HG03045 (cell line): ENCODE measurements around the gene EXOSC2.

Experiments
- ATAC-seq: cut with Tn5 transposase; IDR thresholded peaks from one replicate; pipeline ENCODE4 v1.9.1; 2021; ENCODE audit warnings: mild to moderate bottlenecking, moderate library complexity; ENCODE audit not compliant: unreplicated experiment

Gene EXOSC2, protein sequence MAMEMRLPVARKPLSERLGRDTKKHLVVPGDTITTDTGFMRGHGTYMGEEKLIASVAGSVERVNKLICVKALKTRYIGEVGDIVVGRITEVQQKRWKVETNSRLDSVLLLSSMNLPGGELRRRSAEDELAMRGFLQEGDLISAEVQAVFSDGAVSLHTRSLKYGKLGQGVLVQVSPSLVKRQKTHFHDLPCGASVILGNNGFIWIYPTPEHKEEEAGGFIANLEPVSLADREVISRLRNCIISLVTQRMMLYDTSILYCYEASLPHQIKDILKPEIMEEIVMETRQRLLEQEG

DNA sequence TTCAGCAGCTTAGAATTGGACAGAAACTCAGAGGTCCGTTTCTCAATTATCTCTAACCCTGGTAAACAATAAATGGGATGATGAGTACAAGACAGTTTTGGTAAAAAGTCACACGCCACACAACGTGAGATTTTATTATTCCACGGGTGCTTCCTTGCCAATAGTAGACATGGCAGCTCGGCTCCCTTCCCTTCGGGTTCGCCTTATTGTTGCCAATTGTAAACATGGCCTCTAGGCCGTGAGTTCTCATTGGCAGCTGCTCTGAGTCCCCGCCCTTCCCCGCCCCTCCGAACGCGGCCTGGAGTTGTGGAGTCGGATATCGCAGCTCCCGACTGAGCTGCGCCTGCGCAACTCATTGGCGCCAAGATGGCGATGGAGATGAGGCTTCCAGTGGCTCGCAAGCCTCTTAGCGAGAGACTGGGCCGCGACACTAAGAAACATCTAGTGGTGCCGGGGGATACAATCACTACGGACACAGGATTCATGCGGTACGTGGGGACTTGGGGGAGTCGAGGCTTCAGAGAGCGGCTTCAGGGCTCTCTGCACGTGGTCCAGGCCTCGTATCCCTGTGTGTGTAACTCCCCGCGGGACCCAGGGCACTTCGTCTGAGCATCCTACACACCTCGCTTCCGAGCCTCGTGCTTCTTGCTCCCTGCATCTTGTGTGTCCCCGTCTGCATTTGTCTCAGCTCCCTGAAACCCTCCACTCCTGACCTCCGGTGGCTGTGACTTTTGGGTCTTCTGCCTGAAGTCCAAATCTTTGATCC lies at the start of gene EXOSC2:
Gene EXOSC2 (plus strand): TSS at position 355 of the 766 bp plus-strand sequence. CDS start 12 bp downstream, at position 367.
- peak; percentile 86 for ATAC-seq

- no peak for ATAC-seq
These were observed 42.4 kb upstream of the EXOSC2 start for GRCh38 chr9:130651221-130651620.

DNA sequence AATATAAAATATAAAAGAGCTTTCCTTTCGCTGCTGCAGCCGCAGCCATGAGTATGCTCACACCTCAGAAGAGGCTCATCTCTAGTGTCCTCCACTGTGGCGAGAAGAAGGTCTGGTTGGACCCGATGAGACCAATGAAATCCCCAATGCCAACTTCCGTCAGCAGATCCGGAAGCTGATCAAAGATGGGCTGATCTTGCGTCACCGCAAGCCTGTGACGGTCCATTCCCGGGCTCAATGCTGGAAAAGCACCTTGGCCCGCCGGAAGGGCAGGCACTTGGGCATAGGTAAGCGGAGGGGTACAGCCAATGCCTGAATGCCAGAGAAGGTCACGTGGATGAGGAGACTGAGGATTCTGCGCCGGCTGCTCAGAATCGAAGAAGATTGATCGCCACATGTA lies 41.8 kb upstream of the EXOSC2 start:
- no peak for ATAC-seq

DNA sequence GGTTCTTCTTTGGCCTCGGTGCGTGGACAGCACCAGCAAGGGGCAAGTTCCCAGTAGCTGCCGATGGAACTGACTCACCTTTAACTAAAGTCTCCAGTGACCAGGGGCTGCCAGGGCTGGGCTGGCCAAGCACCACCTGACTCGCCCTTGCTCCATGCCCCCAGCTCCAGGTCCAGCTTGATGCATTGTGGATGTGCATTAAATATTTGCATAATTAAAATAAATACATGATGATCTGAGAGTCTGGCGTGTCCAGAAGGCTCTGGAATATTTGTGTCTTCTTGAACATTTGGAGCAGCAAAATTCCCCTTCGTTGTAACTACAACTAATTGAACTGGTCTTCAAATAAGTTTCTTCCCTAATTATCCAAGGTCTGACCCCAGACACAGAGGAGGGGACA lies 38.7 kb upstream of the EXOSC2 start:
- ATAC-seq: no peak

DNA sequence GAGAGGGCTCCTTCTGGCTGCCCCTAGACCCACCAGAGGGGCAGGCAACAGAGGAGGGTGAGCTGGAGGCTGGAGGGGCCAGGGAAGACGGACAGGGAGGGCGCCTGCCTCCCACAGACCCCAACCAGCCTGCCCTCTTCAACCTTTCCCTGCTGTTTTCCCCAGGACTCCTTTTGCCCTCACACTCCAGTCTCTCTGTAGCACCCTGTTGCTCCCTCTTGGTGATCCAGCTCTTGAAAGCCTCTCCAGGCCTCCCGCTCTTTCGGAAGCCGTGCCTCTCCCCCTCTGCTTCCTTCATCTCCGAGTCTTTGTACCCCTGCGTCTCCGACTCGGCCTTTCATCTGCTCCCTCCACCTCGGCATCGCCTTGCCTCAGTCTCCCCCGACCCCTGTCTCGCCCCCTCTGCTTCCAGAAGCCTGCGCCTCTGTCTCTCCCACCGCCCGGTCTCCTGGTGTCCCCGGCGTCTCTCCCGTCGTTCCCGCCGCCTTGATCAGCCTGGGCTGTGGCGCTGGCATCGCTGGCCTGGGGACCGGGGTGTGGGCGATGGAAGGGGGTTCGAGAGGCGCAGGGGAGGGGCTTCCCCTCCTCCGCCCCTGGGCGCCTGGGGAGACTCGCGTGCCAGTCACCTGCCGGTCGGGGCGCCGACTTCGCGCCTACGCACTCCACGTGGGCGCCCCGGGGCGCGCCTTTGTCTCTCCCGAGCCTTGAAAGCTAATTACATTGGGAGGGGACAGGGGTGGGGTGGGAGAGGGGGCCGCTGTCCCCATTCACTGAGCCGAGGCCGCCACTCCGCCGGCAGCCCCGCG lies 34.5 kb upstream of the EXOSC2 start:
- ATAC-seq: no peak

DNA sequence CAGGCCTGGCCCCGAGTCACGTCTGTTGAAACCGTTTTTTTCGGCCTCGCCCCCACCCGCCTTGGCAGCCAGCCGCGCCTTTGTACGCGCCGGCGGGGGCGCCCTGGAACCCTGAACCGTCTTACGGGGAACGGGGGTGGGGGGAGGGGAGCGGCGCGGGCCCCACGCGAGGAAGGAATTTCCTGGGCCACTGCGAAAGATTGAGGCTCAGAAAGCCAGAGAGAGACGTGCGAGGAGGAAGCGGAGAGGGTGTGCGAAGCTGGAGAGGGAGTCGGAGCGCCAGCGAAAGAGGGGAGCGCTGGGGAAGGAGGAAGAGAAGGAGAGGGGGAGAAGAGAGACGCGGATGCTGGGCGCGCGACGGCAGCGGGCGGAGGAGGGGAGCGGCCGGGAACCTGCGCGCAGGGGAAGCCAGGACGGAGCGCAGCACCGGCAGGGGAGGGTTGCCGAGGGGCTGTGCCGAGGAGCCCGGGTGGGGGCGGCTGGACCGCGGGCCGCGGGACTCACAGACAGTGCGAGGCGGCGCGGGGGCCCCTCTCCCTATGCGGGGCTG lies 33.8 kb upstream of the EXOSC2 start:
- ATAC-seq: no peak

DNA sequence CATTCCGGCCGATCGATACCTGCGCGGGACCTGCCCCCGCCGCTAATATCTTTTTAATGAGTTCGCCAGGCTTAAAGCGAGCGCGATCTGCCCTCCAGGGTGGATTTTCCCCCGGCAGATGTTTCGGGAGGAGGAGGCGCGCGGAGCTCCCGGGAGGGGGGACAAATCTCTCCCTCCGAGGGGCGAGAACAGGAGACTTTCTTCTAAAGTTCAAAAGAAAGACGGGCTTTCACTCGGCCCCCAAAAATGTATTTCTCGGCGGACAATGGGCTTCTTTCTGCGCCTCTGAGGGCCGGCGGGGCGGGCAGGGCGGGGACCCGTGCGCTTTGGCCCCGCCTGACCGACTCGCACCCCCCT lies 33.3 kb upstream of the EXOSC2 start:
- ATAC-seq: no peak

DNA sequence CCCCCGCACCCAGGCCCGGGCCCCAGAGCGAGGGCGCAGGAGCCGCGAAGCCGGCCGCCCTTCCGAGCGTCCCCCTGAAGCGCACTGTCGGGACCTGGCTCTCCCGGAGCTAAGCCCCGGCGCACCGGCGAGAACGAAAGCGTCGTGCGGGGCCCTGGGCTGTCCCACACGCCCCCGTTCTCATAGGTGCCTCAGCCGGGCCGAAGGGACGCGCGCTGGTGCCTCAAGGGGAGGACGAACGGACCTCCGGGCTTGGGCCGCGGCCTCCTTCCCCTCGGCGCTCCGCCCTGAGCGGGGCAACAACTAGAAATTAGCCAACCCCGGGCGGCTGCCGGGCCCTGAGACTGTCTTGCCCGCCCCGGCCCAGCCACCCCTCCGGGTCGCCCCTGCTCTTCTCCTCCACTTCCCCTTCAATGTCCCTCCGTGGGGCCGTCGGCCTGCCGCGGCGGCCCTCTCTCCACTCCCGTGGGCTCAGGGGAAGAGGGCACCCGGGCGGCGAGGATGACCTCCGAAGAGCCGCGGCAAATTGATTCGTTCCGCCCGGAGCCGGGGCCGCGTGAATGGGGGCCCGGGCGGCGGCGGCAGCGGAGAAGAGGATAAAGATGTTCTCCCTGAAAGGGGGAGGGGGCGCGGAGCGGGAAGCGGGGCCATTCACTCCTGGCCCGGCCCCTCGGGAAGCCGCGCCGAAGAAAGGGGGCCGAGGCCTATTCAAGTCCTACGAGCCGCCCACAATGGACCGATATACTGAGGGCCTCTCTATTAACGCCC lies 32.7 kb upstream of the EXOSC2 start:
- ATAC-seq: no peak

- no peak for ATAC-seq
These were observed 32.0 kb upstream of the EXOSC2 start for GRCh38 chr9:130661451-130662098.

DNA sequence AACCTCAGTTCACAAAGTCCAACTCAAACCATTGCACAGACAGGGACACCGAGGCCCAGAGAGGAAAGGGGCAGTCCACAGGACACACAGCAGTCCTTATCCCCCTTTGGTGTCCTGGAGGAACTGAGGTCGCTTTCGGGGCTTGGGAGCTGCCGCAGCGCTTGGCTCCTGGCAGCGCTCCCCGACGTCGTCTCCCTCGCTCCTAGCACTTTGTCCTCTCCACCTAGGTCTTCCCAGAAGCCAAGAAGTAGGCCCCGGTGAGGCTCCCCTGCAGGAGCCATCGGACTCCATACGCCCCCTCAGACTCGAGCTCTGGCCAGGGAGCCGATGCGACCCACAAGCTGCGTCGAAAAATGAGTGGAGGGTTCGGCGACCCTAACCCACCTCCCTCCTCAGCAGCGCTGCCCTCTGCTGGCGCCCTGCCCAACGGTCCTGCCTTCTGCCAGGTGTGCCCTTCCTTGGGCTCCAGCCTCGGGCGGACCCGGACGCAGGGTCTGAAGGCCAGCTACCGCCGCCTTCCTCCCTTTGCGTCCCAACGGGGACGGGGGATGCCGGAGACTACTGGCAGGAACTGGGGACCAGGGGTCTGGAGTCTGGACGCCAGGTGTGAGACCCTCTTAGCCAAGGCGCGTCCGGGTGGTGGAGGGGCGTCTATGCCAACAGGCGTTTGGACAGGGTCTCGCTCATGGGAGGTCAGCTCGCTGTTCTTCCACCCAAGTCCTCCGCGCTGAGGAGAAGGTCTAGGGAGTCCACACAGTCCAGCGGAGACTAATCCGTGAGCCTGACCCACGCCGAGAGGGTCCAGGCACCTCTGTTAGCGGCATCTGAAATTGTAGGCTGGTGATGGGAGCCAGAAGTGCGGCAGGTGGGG lies 31.2 kb upstream of the EXOSC2 start:
- no peak for ATAC-seq

DNA sequence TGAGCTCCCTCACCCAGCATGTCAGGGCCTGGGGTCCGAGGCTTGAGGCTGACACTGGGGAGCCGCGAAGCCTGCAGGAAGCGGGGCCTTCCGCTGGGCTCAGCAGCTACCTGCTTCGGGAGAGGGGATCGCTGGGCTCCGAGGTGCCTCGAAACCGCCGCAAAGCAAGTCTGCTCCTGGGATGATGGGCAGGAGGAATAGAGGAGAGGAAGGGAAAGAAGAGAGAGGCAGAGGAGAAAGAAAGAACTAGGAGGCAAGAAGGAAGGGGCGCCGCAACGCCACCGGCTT lies 30.7 kb upstream of the EXOSC2 start:
- no peak for ATAC-seq

- ATAC-seq: no peak
These were observed 30.2 kb upstream of the EXOSC2 start for GRCh38 chr9:130663258-130663976.

DNA sequence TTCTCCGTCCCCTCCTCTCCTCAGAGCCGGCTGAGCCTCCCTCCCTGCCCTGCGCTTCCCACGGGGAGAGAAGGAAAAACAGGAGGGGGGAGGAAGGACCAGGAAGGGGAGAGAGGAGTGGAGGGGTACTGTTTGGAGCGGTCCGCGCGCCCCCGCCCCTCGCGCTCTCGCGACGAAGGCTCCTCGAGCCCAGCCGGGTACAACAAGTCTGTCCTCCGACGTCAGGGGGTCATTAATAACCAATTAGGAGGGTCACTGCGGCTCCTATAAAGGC lies 29.7 kb upstream of the EXOSC2 start:
- ATAC-seq: no peak

- ATAC-seq: no peak
These were observed 29.1 kb upstream of the EXOSC2 start, which contains the start of gene PRDM12 for GRCh38 chr9:130664251-130665028. Gene PRDM12, plus strand, starts transcription at chr9:130664594. Its CDS starts 60 bp downstream, at chr9:130664654.

GRCh38 chr9:130665029-130665430 lies 28.6 kb upstream of the EXOSC2 start:
- ATAC-seq: no peak

- no peak for ATAC-seq
These were observed 27.9 kb upstream of the EXOSC2 start for GRCh38 chr9:130665431-130666392.
